A673 (cell line): ENCODE data around the gene COL11A1.

Experiments used
- CTCF ChIP-seq: fragments of 300-800, 200-600 bp; sonication (generic); conservative IDR thresholded peaks from 2 replicates; pipeline ENCODE4 v1.5.1; 2017; ENCODE audit warnings: low read depth, mild to moderate bottlenecking, antibody characterized with exemption, low read length, moderate library complexity, mixed read lengths
- EZH2 ChIP-seq: fragments of 200-600 bp; sonication (generic); IDR thresholded peaks from 2 replicates; pipeline ENCODE4 v1.6.1; 2017; ENCODE audit warnings: borderline replicate concordance, low read depth, mild to moderate bottlenecking, mixed read lengths, antibody characterized with exemption, low read length; ENCODE audit not compliant: poor library complexity, severe bottlenecking

DNA sequence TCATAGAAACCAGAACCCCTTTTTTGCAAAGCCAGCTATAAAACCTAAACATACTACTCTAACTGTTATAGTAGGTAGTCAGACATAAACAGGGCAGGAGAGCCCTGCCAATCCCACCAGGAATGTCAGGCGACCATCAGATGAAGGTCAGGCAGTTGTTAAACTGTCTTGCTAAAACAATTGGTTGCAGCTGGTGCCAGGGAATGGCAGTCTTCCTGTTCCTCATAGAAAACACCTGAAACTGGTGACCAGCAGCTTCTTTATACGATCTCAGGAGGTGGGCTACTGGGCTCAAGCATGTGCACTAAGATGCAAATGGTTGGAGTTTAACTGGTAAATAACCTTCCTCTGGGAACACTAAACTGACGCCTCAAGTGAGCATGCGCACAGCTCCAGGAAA is 224.1 kb downstream of the COL11A1 start:
- TF ChIP-seq CTCF (no peak), EZH2 (no peak)
